Adipose tissue (tissue), 3 donors: ENCODE measurements around the gene C1QC. TPM values are rescaled to one million over a fixed set of nuclear protein-coding genes. Genes with fewer than 3 reads are reported as not detected.

ENCODE experiments used
- polyA plus RNA-seq, 3 donors: library from polyadenylated mRNA; stranded (reverse); fragments of 200-250 nt; gene quantifications; one replicate each; pipeline ENCODE4 v1.2.3, GENCODE V29; 2013
- donor health status: healthy with polysubstance abuse.
- donor health status: Bipolar disorder and iron deficiency.
- donor health status: healthy.

C1QC gene
- polyA plus RNA-seq, 3 donors, result 46.8 to 176 (median 138) TPM

Other genes starting within 250 kb of the C1QC start
- gene ZBTB40, start 191.8 kb upstream of the C1QC start, polyA plus RNA-seq, result 1 to 10 TPM; 3.5 to 5.1 (median 5.1) TPM
- under 1 TPM in 2 of 3 donors, not detected in 1; 0.03 to 0.37 TPM for gene EPHA8, start 80.1 kb upstream of the C1QC start, polyA plus RNA-seq
- gene C1QA, start 7.0 kb upstream of the C1QC start, polyA plus RNA-seq, result 100 to 1,000 TPM in 2 of 3 donors, 10 to 100 TPM in 1; 38.2 to 271 (median 173) TPM
- 100 to 1,000 TPM in 2 of 3 donors, 10 to 100 TPM in 1; 56.6 to 288 (median 253) TPM for gene C1QB, start 9.6 kb downstream of the C1QC start, polyA plus RNA-seq
- 1 to 10 TPM in 2 of 3 donors, under 1 TPM in 1; 0.67 to 3.9 (median 1.9) TPM for gene EPHB2, start 67.2 kb downstream of the C1QC start, polyA plus RNA-seq